HepG2 (cell line): ENCODE data around the gene KCNQ5. TPM values are rescaled to one million over a fixed set of nuclear protein-coding genes. Genes with fewer than 3 reads are reported as not detected.

Experiments used
- ATAC-seq: fragments of 200-7000 bp; cut with Tn5 transposase; 3 replicates; pipeline ENCODE4 v1.9.1; 2020; ENCODE audit warnings: mild to moderate bottlenecking, moderate library complexity
- BruUV-seq: library from RNA; stranded (reverse); fragments of 400-500 nt; replicated peaks from 2 replicates; lab custom pipeline; 2021; lab: Mats Ljungman, UMichigan
- CTCF ChIA-PET: fragments of 300-600 bp; formaldehyde crosslinking; extraction: SDS; loops from one replicate; lab custom pipeline; 2021; ENCODE audit warnings: low total read pairs, inconsistent platforms, low intra/inter-chr PET ratio; lab: Yijun Ruan, JAX
- POLR2A ChIA-PET: fragments of 350-600 bp; sonication (Branson Sonifier 250); formaldehyde crosslinking; loops from one replicate; lab custom pipeline; 2020; ENCODE audit warnings: antibody characterized with exemption, inconsistent platforms; lab: Yijun Ruan, JAX
- DNase-seq: peaks from one replicate; pipeline ENCODE4 v3.0.0-alpha.2; 2015; ENCODE audit warnings: low spot score
- FAIRE-seq: peaks from 3 replicates; lab custom pipeline; 2011; peaks lifted over from hg19 to GRCh38; lab: Jason Lieb, UNC
- H2AFZ ChIP-seq: one replicate; pipeline ENCODE4 v1.6.1; 2011; ENCODE audit warnings: low read length, inconsistent platforms
- H3K27ac ChIP-seq: fragments of 300-600 bp; 3 replicates; pipeline ENCODE4 v1.8.0; 2011; ENCODE audit warnings: mixed run types, mild to moderate bottlenecking, mixed read lengths, low read length, inconsistent platforms; ENCODE audit not compliant: insufficient read depth; ENCODE audit errors: extremely low read length
- H3K27me3 ChIP-seq, 2 experiments: fragments of 200-600 bp in 1 of 2; 2 replicates in 1 of 2; 3 replicates in 1 of 2; pipeline versions ENCODE4 v1.6.0 to v1.8.0; 2011; ENCODE audit warnings: low read length in 2 of 2, mild to moderate bottlenecking in 2 of 2, moderate library complexity in 2 of 2, inconsistent platforms in 1 of 2; ENCODE audit not compliant: insufficient read depth in 2 of 2, control insufficient read depth in 1 of 2
- H3K36me3 ChIP-seq, 2 experiments: fragments of 200-600 bp in 1 of 2; replicated peaks in 1 of 2; 2 replicates in 1 of 2; 3 replicates in 1 of 2; pipeline versions ENCODE4 v1.5.1 to v1.8.0; 2011; ENCODE audit warnings: low read length in 2 of 2, inconsistent platforms in 1 of 2; ENCODE audit not compliant: insufficient read depth in 2 of 2, control insufficient read depth in 1 of 2
- H3K4me1 ChIP-seq: 2 replicates; pipeline ENCODE4 v1.5.1; 2012; ENCODE audit warnings: low read length, inconsistent platforms; ENCODE audit not compliant: insufficient read depth
- H3K4me2 ChIP-seq: 2 replicates; pipeline ENCODE4 v1.6.0; 2011; ENCODE audit warnings: low read depth, low read length, inconsistent platforms
- H3K4me3 ChIP-seq, 3 experiments: fragments of 200-600 bp in 1 of 3; sonication (generic), shearing (Covaris generic) in 1 of 3; replicated peaks in 1 of 3; 2 replicates each; pipeline ENCODE4 v1.5.1; 2011 to 2016; ENCODE audit warnings: low read length in 3 of 3, inconsistent platforms in 2 of 3, low read depth in 2 of 3, mild to moderate bottlenecking in 2 of 3, control low read depth in 1 of 3, mixed read lengths in 1 of 3; ENCODE audit not compliant: insufficient read depth in 1 of 3
- H3K79me2 ChIP-seq: one replicate; pipeline ENCODE4 v1.6.1; 2011; ENCODE audit warnings: low read length, inconsistent platforms; ENCODE audit not compliant: insufficient read depth
- H3K9ac ChIP-seq: 2 replicates; pipeline ENCODE4 v1.6.0; 2011; ENCODE audit warnings: mild to moderate bottlenecking, low read depth, low read length, inconsistent platforms; ENCODE audit not compliant: insufficient read depth
- H3K9me3 ChIP-seq: 2 replicates; pipeline ENCODE4 v1.5.1; 2012; ENCODE audit warnings: mild to moderate bottlenecking, low read length
- H4K20me1 ChIP-seq: 2 replicates; pipeline ENCODE4 v1.6.0; 2011; ENCODE audit warnings: inconsistent platforms, mild to moderate bottlenecking, low read length, moderate library complexity; ENCODE audit not compliant: insufficient read depth
- JDP2 ChIP-seq: sonication (generic); formaldehyde crosslinking; IDR thresholded peaks from 2 replicates; pipeline ENCODE4 v1.8.1; 2022; ENCODE audit warnings: missing genetic modification reagents, borderline replicate concordance
- NKX3-1 ChIP-seq: sonication (generic); formaldehyde crosslinking; IDR thresholded peaks from 2 replicates; pipeline ENCODE4 v1.5.0; 2020; ENCODE audit warnings: missing genetic modification reagents
- NR0B2 ChIP-seq: sonication (generic); formaldehyde crosslinking; IDR thresholded peaks from 2 replicates; pipeline ENCODE4 v1.4.0; 2020; ENCODE audit warnings: mild to moderate bottlenecking, missing genetic modification reagents
- PAWR ChIP-seq: sonication (generic); formaldehyde crosslinking; IDR thresholded peaks from 2 replicates; pipeline ENCODE4 v1.4.0; 2020; ENCODE audit warnings: missing genetic modification reagents, mild to moderate bottlenecking, borderline replicate concordance
- RNF219 ChIP-seq: sonication (generic); formaldehyde crosslinking; IDR thresholded peaks from 2 replicates; pipeline ENCODE4 v1.5.0; 2020; ENCODE audit warnings: mild to moderate bottlenecking, missing genetic modification reagents
- SMYD3 ChIP-seq: sonication (generic); formaldehyde crosslinking; IDR thresholded peaks from 2 replicates; pipeline ENCODE4 v1.8.1; 2023; ENCODE audit warnings: mild to moderate bottlenecking, missing genetic modification reagents
- SP1 ChIP-seq, 2 experiments: fragments of 450-650 bp in 1 of 2; sonication (generic) in 1 of 2; formaldehyde crosslinking in 1 of 2; IDR thresholded peaks; 2 replicates each; pipeline versions ENCODE4 v1.4.0 to v1.6.1; 2016 to 2020; ENCODE audit warnings: missing genetic modification reagents in 1 of 2
- STAT5B ChIP-seq: sonication (generic); formaldehyde crosslinking; IDR thresholded peaks from 2 replicates; pipeline ENCODE4 v1.4.0; 2020; ENCODE audit warnings: missing genetic modification reagents
- YEATS4 ChIP-seq: sonication (generic); formaldehyde crosslinking; IDR thresholded peaks from 2 replicates; pipeline ENCODE4 v1.4.0; 2020; ENCODE audit warnings: missing genetic modification reagents, borderline replicate concordance
- ZBTB39 ChIP-seq: sonication (generic); formaldehyde crosslinking; IDR thresholded peaks from 2 replicates; pipeline ENCODE4 v1.5.0; 2020; ENCODE audit warnings: missing genetic modification reagents
- ZFP1 ChIP-seq: IDR thresholded peaks from 2 replicates; pipeline ENCODE4 v1.6.1; 2016
- ZMYM4 ChIP-seq: sonication (generic); formaldehyde crosslinking; IDR thresholded peaks from 2 replicates; pipeline ENCODE4 v1.8.1; 2023; ENCODE audit warnings: mild to moderate bottlenecking, missing genetic modification reagents
- ZNF33B ChIP-seq: sonication (generic); formaldehyde crosslinking; IDR thresholded peaks from 2 replicates; pipeline ENCODE4 v1.5.1; 2020; ENCODE audit warnings: mild to moderate bottlenecking, missing genetic modification reagents
- ZNF383 ChIP-seq: sonication (generic); formaldehyde crosslinking; IDR thresholded peaks from 2 replicates; pipeline ENCODE4 v1.4.0; 2020; ENCODE audit warnings: missing genetic modification reagents, mild to moderate bottlenecking, borderline replicate concordance
- ZNF530 ChIP-seq: sonication (generic); formaldehyde crosslinking; IDR thresholded peaks from 2 replicates; pipeline ENCODE4 v1.5.0; 2020; ENCODE audit warnings: low read depth, mild to moderate bottlenecking, missing genetic modification reagents
- ZNF562 ChIP-seq: sonication (generic); formaldehyde crosslinking; IDR thresholded peaks from 2 replicates; pipeline ENCODE4 v1.8.0; 2022; ENCODE audit warnings: missing genetic modification reagents, borderline replicate concordance
- WGBS: methylation state at CpG from one replicate; pipeline ENCODE4 v1.1.6; 2017; ENCODE audit warnings: low lambda C conversion rate; 5-methylcytosine and 5-hydroxymethylcytosine counted together
- in situ Hi-C: cut with HindIII; loops from 2 replicates; pipeline ENCODE4 v1.10.0; 2017; ENCODE audit warnings: low pct_unique_long_range_greater_than_20kb; ENCODE audit not compliant: extremely low pct_ligation_motif_present
- intact Hi-C: fragments of 100-400 bp; cut with micrococcal nuclease; formaldehyde crosslinking; loops from one replicate; pipeline ENCODE4 v1.10.0; 2022; ENCODE audit not compliant: unreplicated experiment
- polyA plus RNA-seq, 8 experiments: library from polyadenylated mRNA; depleted of rRNA in 3 of 8; stranded (reverse) in 7 of 8; unstranded in 1 of 8; fragments of >200 nt; fragmentation: Illumina TruSeq in 4 of 8; extraction: Trizol in 4 of 8; gene quantifications; 2 replicates each; pipeline versions ENCODE4 v1.2.1 to v1.2.3, GENCODE V29; 2011 to 2016; ENCODE audit warnings: low read depth in 4 of 8, missing spikeins in 1 of 8, mixed read lengths in 1 of 8; ENCODE audit not compliant: insufficient read depth in 1 of 8
- total RNA-seq, 5 experiments: library from RNA; depleted of rRNA; stranded (reverse); fragments of >200 nt; fragmentation: Illumina TruSeq; extraction: Trizol; gene quantifications; 2 replicates each; pipeline ENCODE4 v1.2.3, GENCODE V29; 2016; ENCODE audit warnings: low read depth in 1 of 5
- TF ChIP-seq, protein P1 (sequence below): sonication (generic); formaldehyde crosslinking; IDR thresholded peaks from 2 replicates; pipeline ENCODE4 v1.4.0; 2020; ENCODE audit warnings: missing genetic modification reagents

The KCNQ5 gene
- total and polyA plus RNA-seq, 2 of the 13 experiments (the other 11 are each of a cell fraction or from before 2014, with no cell fraction given), result 0.04 TPM; not detected in 1

GRCh38 chr6:72826037-72826436, 204.2 kb downstream of the KCNQ5 start:
- no peaks in the 10 kb centered on the region for H3K36me3 ChIP-seq

More at GRCh38 chr6:72826037-72826436, 204.2 kb downstream of the KCNQ5 start:
- H3K4me3 ChIP-seq, result no peak overlapping the region
- DNase-seq, result no peak
- no peaks in the 10 kb centered on the region for H3K9me3 ChIP-seq
- TF ChIP-seq PAWR, result no peak
- TF ChIP-seq ZFP1 (CRISPR knock-in tag), result no peak
- TF ChIP-seq SP1 (IDR thresholded peaks at IDR 0.05), result no peak
- no peak for TF ChIP-seq SP1 (CRISPR knock-in tag; IDR thresholded peaks at IDR 0.05)
- no peak for TF ChIP-seq ZMYM4 (CRISPR knock-in tag)
- no peak for TF ChIP-seq ZNF562 (CRISPR knock-in tag)
- TF ChIP-seq NKX3-1 (CRISPR knock-in tag), result no peak
- no peak for TF ChIP-seq RNF219
- no peak for TF ChIP-seq YEATS4 (CRISPR knock-in tag)
- no peak for TF ChIP-seq SMYD3
- TF ChIP-seq ZNF383, result no peak
- no peak for TF ChIP-seq NR0B2 (CRISPR knock-in tag)
- no peak for TF ChIP-seq ZNF33B (CRISPR knock-in tag)
- no peak for TF ChIP-seq ZNF530 (CRISPR knock-in tag)
- no peak for TF ChIP-seq ZBTB39 (CRISPR knock-in tag)
- no peak for TF ChIP-seq JDP2
- TF ChIP-seq, protein P1, sequence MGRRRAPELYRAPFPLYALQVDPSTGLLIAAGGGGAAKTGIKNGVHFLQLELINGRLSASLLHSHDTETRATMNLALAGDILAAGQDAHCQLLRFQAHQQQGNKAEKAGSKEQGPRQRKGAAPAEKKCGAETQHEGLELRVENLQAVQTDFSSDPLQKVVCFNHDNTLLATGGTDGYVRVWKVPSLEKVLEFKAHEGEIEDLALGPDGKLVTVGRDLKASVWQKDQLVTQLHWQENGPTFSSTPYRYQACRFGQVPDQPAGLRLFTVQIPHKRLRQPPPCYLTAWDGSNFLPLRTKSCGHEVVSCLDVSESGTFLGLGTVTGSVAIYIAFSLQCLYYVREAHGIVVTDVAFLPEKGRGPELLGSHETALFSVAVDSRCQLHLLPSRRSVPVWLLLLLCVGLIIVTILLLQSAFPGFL (CRISPR knock-in tag), result no peak
- no peak for TF ChIP-seq STAT5B (CRISPR knock-in tag)
- BruUV-seq, result no TSS peak
- H3K27me3 ChIP-seq, result no peaks in the 10 kb centered on the region
- H2AFZ ChIP-seq, result no peak overlapping the region
- intact Hi-C loops (no loop called here), in situ Hi-C loops (no loop called here)
- ChIA-PET POLR2A (no interaction called here), CTCF (no interaction called here)
- no peak overlapping the region for H3K9ac ChIP-seq
- no peak for ATAC-seq
- 0% methylated on average over 1 of the region's 1 CpG for WGBS
- FAIRE-seq, result no peak
- H3K4me2 ChIP-seq, result no peak overlapping the region
- H3K79me2 ChIP-seq, result no peaks in the 10 kb centered on the region
- no peaks in the 10 kb centered on the region for H3K4me1 ChIP-seq
- no peak overlapping the region for H3K27ac ChIP-seq
- H4K20me1 ChIP-seq, result no peaks in the 10 kb centered on the region
